Calu3 (cell line): Measurements from ENCODE around the gene BMPR1B. TPM values are rescaled to one million over a fixed set of nuclear protein-coding genes. Genes with fewer than 3 reads are reported as not detected.

Source experiments
- BruUV-seq: library from RNA; stranded (reverse); fragments of 400-500 nt; replicated peaks from 2 replicates; lab custom pipeline; 2021; lab: Mats Ljungman, UMichigan
- CTCF ChIA-PET: fragments of 300-600 bp; sonication (Branson Sonifier 250); formaldehyde crosslinking; loops from one replicate; lab custom pipeline; 2022; ENCODE audit warnings: antibody characterized with exemption; lab: Charles Lee
- DNase-seq: peaks from one replicate; pipeline ENCODE4 v3.0.0; 2022
- H3K27ac Mint-ChIP-seq: one replicate; pipeline ENCODE4 v1.8.0; 2022; ENCODE audit warnings: mixed read lengths; ENCODE audit not compliant: unreplicated experiment
- H3K27me3 Mint-ChIP-seq: one replicate; pipeline ENCODE4 v1.8.0; 2022; ENCODE audit warnings: mixed read lengths; ENCODE audit not compliant: unreplicated experiment
- H3K36me3 Mint-ChIP-seq: one replicate; pipeline ENCODE4 v1.8.0; 2022; ENCODE audit warnings: mild to moderate bottlenecking, moderate library complexity, mixed read lengths; ENCODE audit not compliant: insufficient read depth, unreplicated experiment
- H3K4me1 Mint-ChIP-seq: one replicate; pipeline ENCODE4 v1.8.0; 2022; ENCODE audit warnings: mild to moderate bottlenecking, low read depth, mixed read lengths; ENCODE audit not compliant: unreplicated experiment
- H3K4me3 Mint-ChIP-seq: one replicate; pipeline ENCODE4 v1.8.0; 2022; ENCODE audit warnings: mild to moderate bottlenecking, low read depth, moderate library complexity, mixed read lengths; ENCODE audit not compliant: unreplicated experiment
- H3K9me3 Mint-ChIP-seq: one replicate; pipeline ENCODE4 v1.8.0; 2022; ENCODE audit warnings: low read depth, mixed read lengths; ENCODE audit not compliant: unreplicated experiment
- CTCF ChIP-seq: fragments of 200-600 bp; IDR thresholded peaks from one replicate; pipeline ENCODE4 v1.8.0; 2022; ENCODE audit warnings: antibody characterized with exemption; ENCODE audit not compliant: unreplicated experiment
- intact Hi-C: fragments of 100-400 bp; cut with micrococcal nuclease; formaldehyde crosslinking; loops from one replicate; pipeline ENCODE4 v1.10.0; 2022; ENCODE audit not compliant: unreplicated experiment
- total RNA-seq: library from RNA; stranded (reverse); gene quantifications from 2 replicates; pipeline ENCODE4 v1.2.3, GENCODE V29; 2022

BMPR1B gene
- total RNA-seq, 1 experiment from 2014 or later, result 9.2 TPM

DNA sequence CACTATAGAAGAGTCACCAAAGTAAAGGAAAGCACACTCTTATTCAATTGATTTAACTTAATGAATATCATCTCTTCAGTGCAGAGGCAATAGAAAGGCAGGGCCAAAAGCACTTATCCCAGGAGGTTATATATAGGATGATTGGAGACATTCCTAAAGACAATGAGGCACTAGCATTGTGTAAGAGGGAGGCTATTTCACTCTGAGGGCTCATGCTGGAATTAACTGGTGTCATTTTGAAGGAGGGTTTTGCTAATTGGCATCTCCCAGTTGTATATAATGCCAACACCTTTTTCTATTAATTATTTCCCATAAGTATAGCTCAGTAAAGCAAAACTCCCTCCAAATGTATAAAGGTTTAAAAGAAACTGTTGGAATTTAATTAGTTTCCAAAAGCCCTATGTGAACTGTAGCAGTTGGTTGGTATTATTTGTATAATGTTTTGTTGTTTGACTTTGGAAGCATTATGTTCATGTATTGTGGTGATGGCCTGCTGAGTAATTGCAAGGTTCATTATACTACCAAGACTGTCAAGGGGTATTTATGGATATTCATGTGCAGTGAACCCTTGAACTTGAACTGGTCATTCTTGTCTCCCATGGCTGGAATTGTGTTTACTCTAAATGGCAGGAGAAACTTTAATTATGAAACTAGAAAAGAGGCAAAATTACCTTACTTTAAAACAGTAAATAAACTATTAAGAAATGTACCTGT is 270.3 kb downstream of the BMPR1B start:
- no peaks in the 10 kb centered on the region for H3K27me3 Mint-ChIP-seq

GRCh38 chr4:95038791-95039190 is 281.0 kb downstream of the BMPR1B start:
- Mint-ChIP-seq H3K36me3 (no peaks in the 10 kb centered on the region), H3K27ac (no peak overlapping the region), H3K27me3 (no peaks in the 10 kb centered on the region), H3K9me3 (peaks cover 10% of the 10 kb centered on the region), H3K4me3 (no peak overlapping the region), H3K4me1 (no peaks in the 10 kb centered on the region)
- CTCF ChIA-PET, result no interaction called here
- TF ChIP-seq CTCF, result no peak
- intact Hi-C loops, result no loop called here
- BruUV-seq, result no TSS peak
- no peak for DNase-seq

More for the DNA sequence above, 270.3 kb downstream of the BMPR1B start:
- intact Hi-C loops, result no loop called here
- H3K9me3 Mint-ChIP-seq, result no peaks in the 10 kb centered on the region
- no peak for TF ChIP-seq CTCF
- BruUV-seq, result no TSS peak
- H3K27ac Mint-ChIP-seq, result no peak overlapping the region
- CTCF ChIA-PET, result no interaction called here
- H3K4me3 Mint-ChIP-seq, result no peak overlapping the region
- no peaks in the 10 kb centered on the region for H3K4me1 Mint-ChIP-seq
- no peak for DNase-seq
- H3K36me3 Mint-ChIP-seq, result no peaks in the 10 kb centered on the region

DNA sequence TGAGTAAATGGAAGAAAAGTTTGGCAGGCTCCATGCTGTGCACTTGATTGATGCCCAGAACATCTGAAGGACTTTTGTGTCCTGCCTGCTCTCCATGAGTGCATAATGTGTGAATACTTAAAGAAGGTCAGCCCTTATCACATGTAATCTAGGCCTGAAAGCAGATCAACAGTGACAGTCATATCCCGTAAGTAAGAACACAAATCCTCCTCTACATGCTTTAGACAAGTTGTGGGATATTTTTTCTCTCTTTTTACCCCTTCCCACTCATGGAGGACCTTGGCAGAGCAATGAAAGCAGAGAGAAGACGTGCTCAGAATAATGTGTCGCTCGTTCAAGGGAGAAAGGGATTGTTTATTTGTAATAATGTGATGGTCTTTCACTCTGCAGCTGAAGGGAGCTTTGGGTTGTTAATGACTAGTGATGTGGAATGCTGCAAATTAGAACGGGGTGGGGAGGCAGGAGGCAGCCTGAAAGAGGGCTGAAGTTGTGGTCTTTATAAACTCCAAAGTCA is 286.6 kb downstream of the BMPR1B start:
- H3K9me3 Mint-ChIP-seq, result no peaks in the 10 kb centered on the region
- H3K36me3 Mint-ChIP-seq, result no peaks in the 10 kb centered on the region
- no peak for DNase-seq
- H3K4me1 Mint-ChIP-seq, result no peaks in the 10 kb centered on the region
- H3K27ac Mint-ChIP-seq, result no peak overlapping the region
- no peak overlapping the region for H3K4me3 Mint-ChIP-seq
- CTCF ChIA-PET, result no interaction called here
- TF ChIP-seq CTCF, result no peak
- intact Hi-C loops, result no loop called here
- BruUV-seq, result no TSS peak
- no peaks in the 10 kb centered on the region for H3K27me3 Mint-ChIP-seq

GRCh38 chr4:95045429-95045828 is 287.7 kb downstream of the BMPR1B start:
- CTCF ChIA-PET, result no interaction called here
- no peaks in the 10 kb centered on the region for H3K36me3 Mint-ChIP-seq
- no peaks in the 10 kb centered on the region for H3K4me1 Mint-ChIP-seq
- no peaks in the 10 kb centered on the region for H3K27me3 Mint-ChIP-seq
- no peak overlapping the region for H3K4me3 Mint-ChIP-seq
- no peak for DNase-seq
- no peaks in the 10 kb centered on the region for H3K9me3 Mint-ChIP-seq
- BruUV-seq, result no TSS peak
- intact Hi-C loops, result no loop called here
- TF ChIP-seq CTCF, result no peak
- no peak overlapping the region for H3K27ac Mint-ChIP-seq
